GM12865 (cell line): ENCODE results near the gene C6orf132.

Experiments
- DNase-seq: peaks from one replicate; pipeline ENCODE4 v3.0.0; 2010; ENCODE audit warnings: low read depth
- H3K4me3 ChIP-seq: 2 replicates; pipeline ENCODE4 v1.5.1; 2011; ENCODE audit warnings: mild to moderate bottlenecking, low read depth, low read length, control low read depth
- CTCF ChIP-seq: IDR thresholded peaks from 2 replicates; pipeline ENCODE4 v1.5.1; 2011; ENCODE audit warnings: low read length, control low read depth, low read depth, inconsistent platforms; ENCODE audit not compliant: insufficient read depth; ENCODE audit errors: missing control alignments

The C6orf132 gene

GRCh38 chr6:42093582-42094329, 48.7 kb downstream of the C6orf132 start:
- no peak for DNase-seq
- no peak overlapping the region for H3K4me3 ChIP-seq
- no peak for TF ChIP-seq CTCF

- no peak for DNase-seq
- TF ChIP-seq CTCF = no peak
Measured at GRCh38 chr6:42091718-42092023, 50.7 kb downstream of the C6orf132 start.

GRCh38 chr6:42090819-42091717, 51.4 kb downstream of the C6orf132 start:
- no peak overlapping the region for H3K4me3 ChIP-seq
- no peak for TF ChIP-seq CTCF
- DNase-seq = no peak

More at GRCh38 chr6:42091718-42092023, 50.7 kb downstream of the C6orf132 start:
- no peak overlapping the region for H3K4me3 ChIP-seq

- TF ChIP-seq CTCF = no peak
- DNase-seq = no peak
- no peak overlapping the region for H3K4me3 ChIP-seq
Measured at GRCh38 chr6:42088101-42088591, 54.3 kb downstream of the C6orf132 start.

GRCh38 chr6:42086046-42087035, 56.1 kb downstream of the C6orf132 start:
- TF ChIP-seq CTCF = no peak
- no peak for DNase-seq

GRCh38 chr6:42084889-42085288, 57.5 kb downstream of the C6orf132 start:
- H3K4me3 ChIP-seq = no peak overlapping the region
- no peak for TF ChIP-seq CTCF
- no peak for DNase-seq

More at GRCh38 chr6:42086046-42087035, 56.1 kb downstream of the C6orf132 start:
- no peak overlapping the region for H3K4me3 ChIP-seq
